ENCODE measurements around the gene PCSK2.

DNA sequence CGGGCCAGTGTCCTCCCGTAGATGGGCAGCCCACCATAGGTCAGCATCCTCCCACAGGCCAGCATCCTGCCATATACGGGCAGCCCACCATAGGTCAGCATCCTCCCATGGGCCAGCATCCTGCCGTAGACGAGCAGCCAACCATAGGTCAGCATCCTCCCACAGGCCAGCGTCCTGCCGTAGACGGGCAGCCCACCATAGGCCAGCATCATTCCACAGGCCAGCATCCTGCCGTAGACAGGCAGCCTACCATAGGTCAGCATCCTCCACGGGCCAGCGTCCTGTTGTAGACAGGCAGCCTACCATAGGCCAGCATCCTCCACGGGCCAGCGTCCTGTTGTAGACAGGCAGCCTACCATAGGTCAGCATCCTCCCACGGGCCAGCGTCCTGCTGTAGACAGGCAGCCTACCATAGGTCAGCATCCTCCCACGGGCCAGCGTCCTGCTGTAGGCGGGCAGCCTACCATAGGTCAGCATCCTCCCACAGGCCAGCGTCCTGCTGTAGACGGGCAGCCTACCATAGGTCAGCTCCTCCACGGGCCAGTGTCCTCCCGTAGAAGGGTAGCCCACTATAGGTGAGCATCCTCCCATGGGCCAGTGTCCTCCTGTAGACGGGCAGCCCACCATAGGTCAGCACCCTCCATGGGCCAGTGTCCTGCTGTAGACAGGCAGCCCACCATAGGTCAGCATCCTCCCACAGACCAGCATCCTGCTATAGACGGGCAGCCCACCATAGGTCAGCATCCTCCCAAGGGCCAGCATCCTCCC lies 241.4 kb downstream of the PCSK2 start:
- TF ChIP-seq POLR2A (IDR thresholded peaks at IDR 0.05): no peak
- TF ChIP-seq, protein P1, sequence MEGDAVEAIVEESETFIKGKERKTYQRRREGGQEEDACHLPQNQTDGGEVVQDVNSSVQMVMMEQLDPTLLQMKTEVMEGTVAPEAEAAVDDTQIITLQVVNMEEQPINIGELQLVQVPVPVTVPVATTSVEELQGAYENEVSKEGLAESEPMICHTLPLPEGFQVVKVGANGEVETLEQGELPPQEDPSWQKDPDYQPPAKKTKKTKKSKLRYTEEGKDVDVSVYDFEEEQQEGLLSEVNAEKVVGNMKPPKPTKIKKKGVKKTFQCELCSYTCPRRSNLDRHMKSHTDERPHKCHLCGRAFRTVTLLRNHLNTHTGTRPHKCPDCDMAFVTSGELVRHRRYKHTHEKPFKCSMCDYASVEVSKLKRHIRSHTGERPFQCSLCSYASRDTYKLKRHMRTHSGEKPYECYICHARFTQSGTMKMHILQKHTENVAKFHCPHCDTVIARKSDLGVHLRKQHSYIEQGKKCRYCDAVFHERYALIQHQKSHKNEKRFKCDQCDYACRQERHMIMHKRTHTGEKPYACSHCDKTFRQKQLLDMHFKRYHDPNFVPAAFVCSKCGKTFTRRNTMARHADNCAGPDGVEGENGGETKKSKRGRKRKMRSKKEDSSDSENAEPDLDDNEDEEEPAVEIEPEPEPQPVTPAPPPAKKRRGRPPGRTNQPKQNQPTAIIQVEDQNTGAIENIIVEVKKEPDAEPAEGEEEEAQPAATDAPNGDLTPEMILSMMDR (IDR thresholded peaks at IDR 0.05 in 8 of 11, conservative IDR thresholded peaks at IDR 0.05 in 3 of 11): no peak
- TF ChIP-seq POLR2AphosphoS5 (IDR thresholded peaks at IDR 0.05): no peak

Measured in spleen (tissue), 7 donors.